K562 (cell line): ENCODE data around the gene ISY1. TPM values are rescaled to one million over a fixed set of nuclear protein-coding genes. Genes with fewer than 3 reads are reported as not detected.
A peak's percentile ranks its signal among the peaks of the same experiment; 100 is the strongest.

Source experiments
- ATAC-seq: fragments of 200-7000 bp; cut with Tn5 transposase; 3 replicates; pipeline ENCODE4 v1.9.1; 2020; ENCODE audit warnings: moderate library complexity
- BruUV-seq: library from RNA; stranded (reverse); fragments of 400-500 nt; replicated peaks from 2 replicates; lab custom pipeline; 2021; lab: Mats Ljungman, UMichigan
- CTCF ChIA-PET: fragments of 300-600 bp; formaldehyde crosslinking; extraction: SDS; loops from one replicate; lab custom pipeline; 2021; ENCODE audit warnings: low intra/inter-chr PET ratio; lab: Yijun Ruan, JAX
- POLR2A ChIA-PET: fragments of 300-600, 350-650 bp; sonication (Branson Sonifier 250); formaldehyde crosslinking; extraction: SDS; loops from one replicate; lab custom pipeline; 2021; ENCODE audit warnings: antibody characterized with exemption, inconsistent platforms; lab: Yijun Ruan, JAX
- DNase-seq, 4 experiments: peaks; one replicate each; pipeline versions ENCODE4 v3.0.0 to v3.0.0-alpha.2; 2011 to 2018; ENCODE audit warnings: low spot score in 3 of 4, mixed read lengths in 3 of 4; ENCODE audit errors: extremely low read depth in 1 of 4
- FAIRE-seq: peaks from 2 replicates; lab custom pipeline; 2011; peaks lifted over from hg19 to GRCh38; lab: Jason Lieb, UNC
- H2AFZ ChIP-seq: 2 replicates; pipeline ENCODE4 v1.6.0; 2011; ENCODE audit warnings: low read depth, low read length, control low read depth, inconsistent platforms
- H3K27ac ChIP-seq: fragments of 200-600 bp; 3 replicates; pipeline ENCODE4 v1.8.0; 2011; ENCODE audit warnings: low read depth, mild to moderate bottlenecking, control low read depth, inconsistent platforms, low read length, moderate library complexity, mixed read lengths; ENCODE audit errors: extremely low read depth
- H3K27me3 ChIP-seq, 2 experiments: fragments of 300-600 bp in 1 of 2; 2 replicates in 1 of 2; 3 replicates in 1 of 2; pipeline versions ENCODE4 v1.6.0 to v1.8.0; 2011; ENCODE audit warnings: inconsistent platforms in 2 of 2, low read length in 2 of 2, mild to moderate bottlenecking in 1 of 2, mixed read lengths in 1 of 2, moderate library complexity in 1 of 2; ENCODE audit not compliant: control insufficient read depth in 2 of 2, insufficient read depth in 2 of 2
- H3K36me3 ChIP-seq: fragments of 300-600 bp; 3 replicates; pipeline ENCODE4 v1.8.0; 2011; ENCODE audit warnings: mild to moderate bottlenecking, low read length, inconsistent platforms; ENCODE audit not compliant: control insufficient read depth, insufficient read depth
- H3K4me1 ChIP-seq, 2 experiments: fragments of 200-600 bp in 1 of 2; replicated peaks in 1 of 2; 2 replicates in 1 of 2; 3 replicates in 1 of 2; pipeline versions ENCODE4 v1.5.1 to v1.8.0; 2011; ENCODE audit warnings: inconsistent platforms in 2 of 2, low read length in 2 of 2, mild to moderate bottlenecking in 1 of 2, mixed read lengths in 1 of 2, moderate library complexity in 1 of 2; ENCODE audit not compliant: control insufficient read depth in 2 of 2, insufficient read depth in 2 of 2
- H3K4me2 ChIP-seq: 2 replicates; pipeline ENCODE4 v1.6.1; 2011; ENCODE audit warnings: low read length, control low read depth, inconsistent platforms, mixed read lengths; ENCODE audit not compliant: insufficient read depth
- H3K4me3 ChIP-seq: fragments of 200-600 bp; sonication (generic), shearing (Covaris generic); 2 replicates; pipeline ENCODE4 v1.5.1; 2016; ENCODE audit warnings: control low read depth, inconsistent platforms
- H3K79me2 ChIP-seq: fragments of 200-600 bp; 3 replicates; pipeline ENCODE4 v1.8.0; 2011; ENCODE audit warnings: low read length, inconsistent platforms; ENCODE audit not compliant: control insufficient read depth, insufficient read depth
- H3K9ac ChIP-seq, 2 experiments: 2 replicates each; pipeline versions ENCODE4 v1.6.0 to v1.6.1; 2011; ENCODE audit warnings: low read depth in 2 of 2, low read length in 2 of 2, control low read depth in 1 of 2, inconsistent platforms in 1 of 2, mild to moderate bottlenecking in 1 of 2, mixed read lengths in 1 of 2; ENCODE audit not compliant: insufficient read depth in 1 of 2
- H3K9me1 ChIP-seq: one replicate; pipeline ENCODE4 v1.6.0; 2011; ENCODE audit warnings: inconsistent platforms, mild to moderate bottlenecking, low read length, moderate library complexity; ENCODE audit not compliant: control insufficient read depth, insufficient read depth
- H3K9me3 ChIP-seq: replicated peaks from 2 replicates; pipeline ENCODE4 v1.5.1; 2011; ENCODE audit warnings: low read depth, low read length, inconsistent platforms; ENCODE audit not compliant: control insufficient read depth, insufficient read depth
- H4K20me1 ChIP-seq: replicated peaks from 2 replicates; pipeline ENCODE4 v1.6.1; 2011; ENCODE audit warnings: low read length, inconsistent platforms, mixed read lengths; ENCODE audit not compliant: control insufficient read depth, insufficient read depth
- CHD4 ChIP-seq: fragments of 200-600 bp; sonication (generic); IDR thresholded peaks from 3 replicates; pipeline ENCODE4 v1.6.1; 2012; ENCODE audit warnings: low read depth, mild to moderate bottlenecking, mixed read lengths, low read length, inconsistent platforms; ENCODE audit not compliant: insufficient read depth, insufficient replicate concordance, poor library complexity, severe bottlenecking
- ETV5 ChIP-seq: sonication (generic); formaldehyde crosslinking; IDR thresholded peaks from 2 replicates; pipeline ENCODE4 v1.4.0; 2020; ENCODE audit warnings: low read depth, mild to moderate bottlenecking, missing genetic modification reagents
- HDAC1 ChIP-seq, 2 experiments: fragments of 450-650 bp; IDR thresholded peaks; 2 replicates each; pipeline ENCODE4 v1.6.1; 2016 to 2017; ENCODE audit warnings: inconsistent platforms in 1 of 2, mild to moderate bottlenecking in 1 of 2, moderate library complexity in 1 of 2
- HIVEP1 ChIP-seq: fragments of 250-450 bp; sonication (Bioruptor Pico); IDR thresholded peaks from 2 replicates; pipeline ENCODE4 v1.4.0; 2020; ENCODE audit warnings: mild to moderate bottlenecking
- KDM5B ChIP-seq: fragments of 200-600 bp; sonication (generic); IDR thresholded peaks from 2 replicates; pipeline ENCODE4 v1.6.1; 2012; ENCODE audit warnings: low read depth, mild to moderate bottlenecking, moderate library complexity, low read length, control low read depth, inconsistent platforms; ENCODE audit not compliant: insufficient replicate concordance
- POLR2H ChIP-seq: IDR thresholded peaks from 2 replicates; pipeline ENCODE4 v1.6.1; 2016; ENCODE audit warnings: missing genetic modification characterization, low read depth, mild to moderate bottlenecking, control low read depth, missing compliant biosample characterization, moderate library complexity
- SIN3A ChIP-seq, 2 experiments: fragments of 150-350 bp in 1 of 2; IDR thresholded peaks; 2 replicates each; pipeline ENCODE4 v1.6.1; 2011 to 2016; ENCODE audit warnings: borderline replicate concordance in 2 of 2, low read depth in 2 of 2, low read length in 2 of 2, mild to moderate bottlenecking in 2 of 2, moderate library complexity in 2 of 2; ENCODE audit not compliant: control insufficient read depth in 1 of 2
- SMAD3 ChIP-seq: fragments of 450-650 bp; formaldehyde crosslinking; conservative IDR thresholded peaks from 2 replicates; pipeline ENCODE4 v1.4.0; 2020; ENCODE audit warnings: mild to moderate bottlenecking
- SNIP1 ChIP-seq: fragments of 450-650 bp; IDR thresholded peaks from 2 replicates; pipeline ENCODE4 v1.7.1; 2017; ENCODE audit warnings: low read depth, mild to moderate bottlenecking
- TAL1 ChIP-seq: fragments of 450-650 bp; IDR thresholded peaks from 2 replicates; pipeline ENCODE4 v1.6.1; 2016; ENCODE audit warnings: mild to moderate bottlenecking
- ZNF146 ChIP-seq: IDR thresholded peaks from one replicate; pipeline ENCODE4 v1.6.1; 2018; ENCODE audit warnings: missing compliant biosample characterization; ENCODE audit not compliant: unreplicated experiment
- ZNF384 ChIP-seq: IDR thresholded peaks from 2 replicates; pipeline ENCODE4 v1.6.1; 2012; ENCODE audit warnings: low read depth, low read length, improper control_type of control experiment
- WGBS: fragments of 100-300 bp; shearing (Covaris generic); methylation state at CpG from one replicate; pipeline ENCODE4 v1.1.6; 2016; ENCODE audit warnings: low coverage, mixed read lengths; ENCODE audit not compliant: insufficient coverage; ENCODE audit errors: missing lambda C conversion rate; 5-methylcytosine and 5-hydroxymethylcytosine counted together
- in situ Hi-C: fragments of 300-500 bp; cut with MboI; formaldehyde crosslinking; loops from 4 replicates; pipeline ENCODE4 v1.15.0; 2018; ENCODE audit warnings: inconsistent platforms, mixed read lengths
- intact Hi-C: fragments of 100-400 bp; cut with micrococcal nuclease; formaldehyde crosslinking; loops from 2 replicates; pipeline ENCODE4 v1.14.2; 2022
- polyA plus RNA-seq, 8 experiments: library from polyadenylated mRNA; depleted of rRNA in 4 of 8; stranded (reverse) in 5 of 8; unstranded in 3 of 8; fragments of >200 nt; fragmentation: Nextera tagmentation in 2 of 8; fragmentation: Illumina TruSeq in 1 of 8; extraction: Ambion mirVana in 2 of 8; extraction: Trizol in 1 of 8; gene quantifications; 2 replicates each; pipeline versions ENCODE4 v1.2.1 to v1.2.3, GENCODE V29; 2011 to 2014; ENCODE audit warnings: inconsistent platforms in 1 of 8, missing spikeins in 1 of 8
- total RNA-seq, 7 experiments: library from RNA; depleted of rRNA in 6 of 7; stranded (reverse); fragments of >200 nt in 6 of 7; fragmentation: Illumina TruSeq in 2 of 7; extraction: Trizol in 2 of 7; gene quantifications; 2 replicates each; pipeline versions ENCODE4 v1.2.1 to v1.2.3, GENCODE V29; 2011 to 2021; ENCODE audit warnings: low replicate concordance in 1 of 7
- TF ChIP-seq, protein P1 (sequence below): fragments of 250-450 bp; sonication (Bioruptor Pico); IDR thresholded peaks from 2 replicates; pipeline ENCODE4 v1.8.0; 2022; ENCODE audit warnings: moderate library complexity, mild to moderate bottlenecking, inconsistent platforms

ISY1 gene
- total and polyA plus RNA-seq, 9 of the 15 experiments (the other 6 are each of a cell fraction or from before 2014, with no cell fraction given), result 23.5 to 50.0 (median 32.9) TPM

DNA sequence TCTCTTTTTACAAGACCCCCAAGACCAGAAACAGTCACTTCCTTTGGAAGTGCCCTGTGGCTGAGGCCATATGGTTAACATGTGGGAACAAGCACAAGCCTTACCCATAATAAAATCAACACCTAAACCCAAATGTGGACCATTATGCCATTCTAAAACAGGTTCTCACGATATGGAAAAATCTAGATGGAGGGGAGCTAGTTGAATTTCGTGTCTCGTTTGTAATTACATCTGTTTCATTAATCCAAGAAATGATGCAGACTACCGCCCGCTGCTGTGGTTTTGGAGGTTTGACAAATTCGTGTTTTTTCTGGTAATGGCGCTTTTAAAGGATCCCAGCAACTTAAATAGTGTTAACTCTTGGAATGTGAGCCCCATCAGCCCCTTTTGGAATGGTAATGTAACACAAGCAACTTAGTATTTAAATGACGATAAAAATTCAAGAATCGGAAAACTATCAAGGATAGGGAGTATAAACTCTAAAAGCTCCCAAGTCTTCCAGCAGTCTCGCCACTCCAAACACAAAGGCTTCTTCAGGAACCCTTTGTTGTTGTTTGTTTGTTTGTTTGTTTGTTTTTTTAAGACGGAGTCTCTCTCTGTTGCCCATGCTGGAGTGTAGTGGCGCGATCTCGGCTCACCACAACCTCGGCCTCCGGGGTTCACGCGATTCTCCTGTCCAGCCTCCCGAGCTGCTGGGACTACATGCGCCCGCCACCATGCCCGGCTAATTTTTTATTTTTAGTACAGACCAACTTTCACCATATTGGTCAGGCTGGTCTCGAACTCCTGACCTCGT is 21.7 kb upstream of the ISY1 start:
- CTCF ChIA-PET, result no interaction called here
- peak overlapping the region; percentile 90 for H3K4me2 ChIP-seq
- intact Hi-C loops, result loop anchor here (5.0 kb wide), 1 partner anchor 45 kb away; no protein-coding TSS in a partner anchor

More for the DNA sequence above, 21.7 kb upstream of the ISY1 start:
- H3K9ac ChIP-seq, result peak overlapping the region; percentile 99 to 100
- WGBS, result 0% methylated on average over 18 of the region's 24 CpGs
- peak; percentile 5; the same call in 2 of the 3 replicates for ATAC-seq
- no peak for FAIRE-seq
- peak overlapping the region; percentile 99 for H3K27ac ChIP-seq
- no peaks in the 10 kb centered on the region for H3K9me3 ChIP-seq
- no peaks in the 10 kb centered on the region for H3K27me3 ChIP-seq
- peaks cover 42% of the 10 kb centered on the region for H3K36me3 ChIP-seq
- H3K9me1 ChIP-seq, result no peaks in the 10 kb centered on the region
- H3K4me3 ChIP-seq, result peak overlapping the region; percentile 73
- no peak overlapping the region for H2AFZ ChIP-seq
- TSS peak; percentile 49 for BruUV-seq
- H4K20me1 ChIP-seq, result peaks cover 39% of the 10 kb centered on the region
- POLR2A ChIA-PET, result interaction anchor here (0.6 to 2.1 kb wide), 10 partner anchors 8 to 266 kb away, joined by 3 to 9 read pairs (median 3); no protein-coding TSS in a partner anchor
- DNase-seq, result peak in 2 of 4 experiments; percentile 12 to 40
- H3K4me1 ChIP-seq, result peaks cover 15 to 21% of the 10 kb centered on the region in 2 experiments; a peak in 4 of 5 replicates
- H3K79me2 ChIP-seq, result peaks cover 84% of the 10 kb centered on the region
- TF ChIP-seq CHD4 (no peak), TAL1 (no peak), KDM5B (peak; percentile 26), ETV5 (no peak), HDAC1 (IDR thresholded peaks at IDR 0.05) (0 out of 4 replicates have a peak, but pooled peaks of 1 of the 2 experiments have one; percentile 9), SMAD3 (CRISPR knock-in tag) (no peak), HIVEP1 (no peak), ZNF384 (no peak), POLR2H (tag) (no peak), SNIP1 (no peak), SIN3A (IDR thresholded peaks at IDR 0.05; ENCODE audit: borderline replicate concordance in 2 of 2, control insufficient read depth in 1 of 2, low read depth in 2 of 2, low read length in 2 of 2) (peak in 1 of 2 experiments; percentile 43; a peak in 1 of 4 replicates), ZNF146 (CRISPR knock-in tag) (no peak)
- TF ChIP-seq, protein P1, sequence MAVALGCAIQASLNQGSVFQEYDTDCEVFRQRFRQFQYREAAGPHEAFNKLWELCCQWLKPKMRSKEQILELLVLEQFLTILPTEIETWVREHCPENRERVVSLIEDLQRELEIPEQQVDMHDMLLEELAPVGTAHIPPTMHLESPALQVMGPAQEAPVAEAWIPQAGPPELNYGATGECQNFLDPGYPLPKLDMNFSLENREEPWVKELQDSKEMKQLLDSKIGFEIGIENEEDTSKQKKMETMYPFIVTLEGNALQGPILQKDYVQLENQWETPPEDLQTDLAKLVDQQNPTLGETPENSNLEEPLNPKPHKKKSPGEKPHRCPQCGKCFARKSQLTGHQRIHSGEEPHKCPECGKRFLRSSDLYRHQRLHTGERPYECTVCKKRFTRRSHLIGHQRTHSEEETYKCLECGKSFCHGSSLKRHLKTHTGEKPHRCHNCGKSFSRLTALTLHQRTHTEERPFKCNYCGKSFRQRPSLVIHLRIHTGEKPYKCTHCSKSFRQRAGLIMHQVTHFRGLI, result no peak
- in situ Hi-C loops, result no loop called here
